A549 (cell line): ENCODE data around the gene SCART1.

Source experiments
- FOSB ChIP-seq: fragments of 250-450 bp; sonication (Bioruptor Pico); IDR thresholded peaks from 2 replicates; pipeline ENCODE4 v1.5.0; 2020; ENCODE audit warnings: mild to moderate bottlenecking, moderate library complexity
- HDAC2 ChIP-seq: fragments of 200-600 bp; sonication (generic); IDR thresholded peaks from 2 replicates; pipeline ENCODE4 v1.6.1; 2016
- JUN ChIP-seq, 2 experiments: fragments of >200 bp; sonication (Bioruptor Twin); formaldehyde crosslinking; IDR thresholded peaks; 2 replicates in 1 of 2; 3 replicates in 1 of 2; pipeline ENCODE4 v1.6.1; 2016 to 2017
- NFE2L2 ChIP-seq: fragments of 150-350 bp; conservative IDR thresholded peaks from 2 replicates; pipeline ENCODE4 v1.6.1; 2014; ENCODE audit warnings: low read length
- PHF8 ChIP-seq: fragments of 200-600 bp; sonication (generic); IDR thresholded peaks from 2 replicates; pipeline ENCODE4 v1.6.1; 2016; ENCODE audit warnings: low read depth, mild to moderate bottlenecking, antibody characterized with exemption, moderate library complexity, borderline replicate concordance
- POLR2A ChIP-seq: IDR thresholded peaks from 2 replicates; pipeline ENCODE4 v1.6.1; 2012; ENCODE audit warnings: mild to moderate bottlenecking, low read length
- SREBF2 ChIP-seq: fragments of 450-650 bp; IDR thresholded peaks from 2 replicates; pipeline ENCODE4 v1.6.1; 2014; ENCODE audit warnings: mild to moderate bottlenecking, moderate library complexity
- TF ChIP-seq, protein P1 (sequence below): fragments of >200 bp; sonication (Bioruptor Twin); formaldehyde crosslinking; IDR thresholded peaks from 3 replicates; pipeline ENCODE4 v1.5.1; 2016

- TF ChIP-seq NFE2L2 (no peak), HDAC2 (no peak), POLR2A (no peak), SREBF2 (no peak), FOSB (CRISPR knock-in tag) (no peak), PHF8 (no peak), JUN (IDR thresholded peaks at IDR 0.05) (no peak)
- TF ChIP-seq, protein P1, sequence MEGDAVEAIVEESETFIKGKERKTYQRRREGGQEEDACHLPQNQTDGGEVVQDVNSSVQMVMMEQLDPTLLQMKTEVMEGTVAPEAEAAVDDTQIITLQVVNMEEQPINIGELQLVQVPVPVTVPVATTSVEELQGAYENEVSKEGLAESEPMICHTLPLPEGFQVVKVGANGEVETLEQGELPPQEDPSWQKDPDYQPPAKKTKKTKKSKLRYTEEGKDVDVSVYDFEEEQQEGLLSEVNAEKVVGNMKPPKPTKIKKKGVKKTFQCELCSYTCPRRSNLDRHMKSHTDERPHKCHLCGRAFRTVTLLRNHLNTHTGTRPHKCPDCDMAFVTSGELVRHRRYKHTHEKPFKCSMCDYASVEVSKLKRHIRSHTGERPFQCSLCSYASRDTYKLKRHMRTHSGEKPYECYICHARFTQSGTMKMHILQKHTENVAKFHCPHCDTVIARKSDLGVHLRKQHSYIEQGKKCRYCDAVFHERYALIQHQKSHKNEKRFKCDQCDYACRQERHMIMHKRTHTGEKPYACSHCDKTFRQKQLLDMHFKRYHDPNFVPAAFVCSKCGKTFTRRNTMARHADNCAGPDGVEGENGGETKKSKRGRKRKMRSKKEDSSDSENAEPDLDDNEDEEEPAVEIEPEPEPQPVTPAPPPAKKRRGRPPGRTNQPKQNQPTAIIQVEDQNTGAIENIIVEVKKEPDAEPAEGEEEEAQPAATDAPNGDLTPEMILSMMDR: no peak
These were observed 8.4 kb upstream of the SCART1 start for GRCh38 chr10:133445268-133445732.
